Raji (cell line): ENCODE results near the gene DGCR8.

Source experiments
- POLR2A ChIP-seq: IDR thresholded peaks from 2 replicates; pipeline ENCODE4 v1.6.1; 2011; ENCODE audit warnings: low read depth, low read length, control low read depth; ENCODE audit not compliant: insufficient read depth

The DGCR8 gene

GRCh38 chr22:20043997-20044342, 36.1 kb upstream of the DGCR8 start:
- no peak for TF ChIP-seq POLR2A

DNA sequence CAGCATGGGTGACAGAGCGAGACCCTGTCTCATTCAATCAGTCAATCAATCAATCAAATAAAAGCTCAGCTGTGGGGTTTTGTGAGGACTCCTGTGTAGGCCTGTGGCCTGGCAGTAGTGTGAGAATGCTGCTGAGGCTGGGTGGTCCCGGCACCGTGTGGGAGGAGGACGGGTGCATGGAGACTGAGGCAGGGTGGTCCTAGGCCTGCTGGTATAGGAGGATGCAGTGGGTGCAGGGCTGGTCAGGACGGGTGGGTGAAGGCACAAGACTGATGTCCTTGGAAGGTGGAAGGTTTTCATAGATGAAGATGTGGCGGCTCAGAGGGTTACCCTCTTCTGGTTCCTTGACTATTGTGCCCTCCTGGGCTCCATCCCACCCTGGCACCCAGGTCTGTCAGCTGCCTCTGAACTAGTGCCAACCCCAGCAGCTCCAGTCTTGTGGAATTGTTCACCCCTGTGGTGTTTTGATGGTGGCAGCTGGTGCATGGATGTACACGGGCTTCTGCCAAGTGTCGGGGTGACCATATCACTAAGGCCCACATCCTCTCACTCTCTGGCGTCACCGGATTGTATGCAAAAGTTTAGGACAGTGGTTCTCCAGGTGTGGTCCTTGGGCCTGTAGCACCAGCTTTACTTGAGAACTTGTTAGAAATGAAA, 35.4 kb upstream of the DGCR8 start:
- no peak for TF ChIP-seq POLR2A

DNA sequence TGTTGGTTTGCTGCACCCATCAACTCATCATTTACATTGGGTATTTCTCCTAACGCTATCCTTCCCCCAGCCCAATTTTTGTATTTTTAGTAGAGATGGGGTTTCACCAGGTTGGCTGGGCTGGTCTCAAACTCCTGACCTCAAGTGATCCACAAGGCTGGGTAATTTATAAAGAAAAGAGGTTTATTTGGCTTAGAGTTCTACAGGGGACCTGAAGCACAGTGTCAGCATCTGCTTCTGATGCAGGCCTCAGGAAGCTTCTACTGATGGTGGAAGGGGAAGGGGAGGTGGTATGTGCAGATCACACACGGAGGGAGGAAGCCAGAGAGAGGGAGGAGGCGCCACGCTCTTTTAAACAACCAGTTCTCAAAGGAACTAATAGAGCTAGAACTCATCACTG, 33.3 kb upstream of the DGCR8 start:
- TF ChIP-seq POLR2A: no peak

GRCh38 chr22:20051927-20052308, 28.1 kb upstream of the DGCR8 start:
- no peak for TF ChIP-seq POLR2A

DNA sequence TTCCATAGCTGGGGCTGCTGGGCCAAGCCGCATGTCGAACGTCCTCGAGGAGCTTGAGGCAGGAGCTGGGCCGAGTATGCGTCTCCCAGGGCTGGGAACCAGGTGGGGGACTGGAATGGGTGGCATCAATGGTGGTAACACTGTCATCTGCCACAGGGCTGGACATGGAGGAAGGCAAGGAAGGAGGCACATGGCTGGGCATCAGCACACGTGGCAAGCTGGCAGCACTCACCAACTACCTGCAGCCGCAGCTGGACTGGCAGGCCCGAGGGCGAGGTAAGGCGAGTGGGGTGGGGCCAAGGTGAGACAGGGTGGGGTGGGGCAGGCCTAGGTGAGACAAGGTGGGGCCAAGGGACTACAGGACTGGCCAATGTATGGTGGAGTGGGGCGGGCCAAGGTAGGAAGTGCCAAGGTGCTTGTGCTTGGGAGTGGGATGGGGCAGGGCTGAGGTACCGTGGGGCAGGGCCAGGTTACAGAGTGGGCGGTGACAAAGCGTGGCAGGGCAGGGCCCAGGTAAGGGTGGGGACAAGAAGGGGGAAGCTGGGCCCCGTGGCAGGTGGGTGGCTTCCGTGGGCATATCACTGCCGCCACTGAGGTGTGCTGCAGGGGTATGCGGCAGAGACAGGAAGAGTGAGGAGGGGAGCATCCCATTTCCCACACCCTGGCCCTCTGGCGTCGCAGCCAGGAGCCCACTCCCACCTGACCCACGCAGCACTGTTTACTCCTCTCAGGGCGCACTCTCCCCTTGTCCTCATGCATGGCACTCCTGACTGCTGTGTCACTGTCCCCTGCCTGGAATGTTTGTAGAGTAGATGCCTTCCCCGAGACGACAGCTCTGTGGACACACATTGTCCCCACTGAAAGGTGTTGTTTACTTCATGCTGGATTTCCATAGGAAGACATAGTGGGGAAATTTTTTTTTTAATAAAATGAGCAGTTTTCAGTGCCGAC, 27.5 kb upstream of the DGCR8 start:
- TF ChIP-seq POLR2A: no peak

DNA sequence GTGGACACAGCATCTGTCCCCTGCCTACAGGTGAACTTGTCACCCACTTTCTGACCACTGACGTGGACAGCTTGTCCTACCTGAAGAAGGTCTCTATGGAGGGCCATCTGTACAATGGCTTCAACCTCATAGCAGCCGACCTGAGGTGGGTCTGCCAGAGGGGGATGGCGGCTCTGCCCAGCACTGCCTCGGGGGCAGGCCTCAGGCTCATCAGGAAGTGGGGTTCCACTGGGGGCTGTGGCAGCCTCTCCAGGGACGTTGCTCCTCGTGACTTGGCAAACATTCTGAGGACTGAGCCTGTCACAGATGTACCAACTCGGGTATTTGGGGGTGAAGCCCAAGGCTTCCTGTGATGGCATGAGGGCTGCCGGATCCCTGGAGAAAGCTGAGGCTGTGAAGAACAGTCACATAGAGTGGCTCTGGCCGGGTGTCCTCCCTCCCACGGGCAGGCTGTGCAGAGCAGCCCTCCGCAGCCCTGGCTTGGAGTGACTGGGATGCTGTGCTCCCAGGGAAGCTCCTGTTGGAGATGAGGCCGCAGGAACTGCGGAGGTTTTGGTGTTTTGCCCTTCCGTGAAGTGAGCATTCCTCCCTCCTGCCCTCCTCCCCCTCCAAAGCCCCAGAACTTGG, 26.5 kb upstream of the DGCR8 start:
- TF ChIP-seq POLR2A: no peak

GRCh38 chr22:20054034-20054427, 26.0 kb upstream of the DGCR8 start:
- TF ChIP-seq POLR2A: no peak

DNA sequence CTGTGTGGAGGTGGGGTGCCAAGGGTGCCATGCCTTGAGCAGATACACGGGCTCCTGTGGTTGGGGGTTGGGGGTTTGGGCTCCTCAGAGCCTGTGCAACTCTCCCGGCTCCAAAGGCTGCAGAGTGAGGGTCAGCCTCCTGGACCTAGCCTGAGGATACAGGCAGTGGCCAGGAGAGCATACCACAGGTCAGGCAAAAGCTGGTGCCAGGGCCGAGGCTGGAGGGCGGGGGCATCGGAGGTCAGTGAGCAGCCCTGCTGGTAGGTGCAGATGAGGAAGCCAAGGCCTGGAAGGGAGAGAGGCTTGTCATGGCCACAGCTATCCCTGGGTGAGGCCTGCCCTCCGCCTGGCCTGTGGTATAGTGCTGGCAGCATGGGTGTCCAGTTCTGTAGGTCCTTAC, 25.6 kb upstream of the DGCR8 start:
- no peak for TF ChIP-seq POLR2A

DNA sequence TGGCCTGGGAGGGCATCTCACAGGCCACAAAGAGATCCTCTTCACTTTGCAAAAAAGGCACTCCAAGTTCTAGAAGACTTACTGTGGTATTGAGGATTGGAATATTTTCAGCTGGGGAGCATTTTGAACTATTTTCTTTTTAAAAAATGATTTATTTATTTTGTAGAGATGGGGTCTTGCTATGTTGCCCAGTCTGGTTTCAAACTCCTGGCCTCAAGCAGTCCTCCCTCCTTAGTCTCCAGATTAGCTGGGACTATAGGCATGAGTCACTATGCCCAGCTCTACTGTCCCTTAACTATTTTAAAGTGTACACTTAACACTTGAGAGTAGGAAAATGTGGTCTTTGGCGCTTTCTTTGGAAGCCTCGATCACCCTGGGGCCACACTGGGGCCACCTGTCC, 24.9 kb upstream of the DGCR8 start:
- TF ChIP-seq POLR2A: no peak

GRCh38 chr22:20055654-20056053, 24.4 kb upstream of the DGCR8 start:
- TF ChIP-seq POLR2A: no peak

GRCh38 chr22:20056161-20056560, 23.9 kb upstream of the DGCR8 start:
- TF ChIP-seq POLR2A: no peak

GRCh38 chr22:20056696-20057386, 23.2 kb upstream of the DGCR8 start:
- TF ChIP-seq POLR2A: no peak

DNA sequence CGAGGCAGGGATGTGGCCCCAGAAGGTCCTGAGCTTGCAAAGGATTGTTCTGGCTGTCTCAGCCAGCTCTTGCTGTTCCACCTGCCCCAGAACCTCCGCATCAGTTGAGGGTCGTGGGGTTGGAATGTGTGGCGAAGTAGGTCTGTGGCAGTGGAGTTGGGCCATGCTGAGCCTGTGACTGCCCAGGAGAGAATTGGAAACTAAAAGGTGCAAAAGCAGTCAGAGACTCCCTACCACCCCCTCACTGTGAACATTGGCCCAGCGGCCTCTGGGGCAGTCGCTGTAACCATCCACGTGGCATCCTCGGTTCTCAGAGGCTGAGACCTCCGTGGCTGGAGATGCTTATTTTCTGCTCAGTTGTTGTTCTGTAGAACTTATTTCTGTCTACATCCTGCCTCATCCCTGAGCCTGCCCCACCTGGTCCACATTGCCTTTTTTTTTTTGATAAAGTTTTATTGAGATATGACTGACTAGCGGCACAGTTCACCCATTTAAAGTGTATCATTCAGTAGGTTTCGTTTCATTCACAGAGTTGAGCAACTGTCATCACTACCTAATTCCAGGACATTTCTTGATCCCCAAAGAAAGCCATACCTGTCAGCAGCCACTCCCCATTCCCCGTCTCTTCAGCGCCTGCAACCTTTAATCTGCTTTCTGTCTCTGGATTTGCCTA, 22.3 kb upstream of the DGCR8 start:
- TF ChIP-seq POLR2A: no peak

GRCh38 chr22:20058989-20059770, 20.9 kb upstream of the DGCR8 start:
- no peak for TF ChIP-seq POLR2A
